H1 (cell line): ENCODE results near the gene RFXAP. TPM values are rescaled to one million over a fixed set of nuclear protein-coding genes. Genes with fewer than 3 reads are reported as not detected.
A peak's percentile ranks its signal among the peaks of the same experiment; 100 is the strongest.

Experiments
- CTCF ChIA-PET: fragments of 300-600 bp; sonication (Branson Sonifier 250); formaldehyde crosslinking; loops from one replicate; lab custom pipeline; 2021; ENCODE audit not compliant: partially characterized antibody; lab: Charles Lee
- POLR2A ChIA-PET: fragments of 300-600 bp; sonication (Branson Sonifier 250); formaldehyde crosslinking; loops from one replicate; lab custom pipeline; 2021; ENCODE audit warnings: inconsistent platforms; ENCODE audit not compliant: partially characterized antibody; lab: Charles Lee
- DNase-seq, 2 experiments: peaks; one replicate each; pipeline versions ENCODE4 v3.0.0 to v3.0.0-alpha.2; 2010 to 2022; ENCODE audit warnings: low spot score in 2 of 2, low read depth in 1 of 2, mixed read lengths in 1 of 2
- FAIRE-seq: peaks from 2 replicates; lab custom pipeline; 2011; peaks lifted over from hg19 to GRCh38; lab: Jason Lieb, UNC
- H2AFZ ChIP-seq: 2 replicates; pipeline ENCODE4 v1.8.1; 2012; ENCODE audit warnings: low read length, inconsistent platforms
- H2AK5ac ChIP-seq: 2 replicates; pipeline ENCODE4 v1.6.1; 2013; ENCODE audit warnings: low read depth, low read length
- H2BK120ac ChIP-seq: replicated peaks from 2 replicates; pipeline ENCODE3; 2013; ENCODE audit warnings: low read depth, low read length, inconsistent platforms
- H2BK12ac ChIP-seq: 2 replicates; pipeline ENCODE4 v1.6.1; 2013; ENCODE audit warnings: low read depth, low read length
- H2BK15ac ChIP-seq: 2 replicates; pipeline ENCODE4 v1.6.1; 2013; ENCODE audit warnings: low read length
- H2BK20ac ChIP-seq: 2 replicates; pipeline ENCODE4 v1.6.1; 2013; ENCODE audit warnings: low read length
- H2BK5ac ChIP-seq: 2 replicates; pipeline ENCODE4 v1.6.1; 2013; ENCODE audit warnings: low read depth, low read length
- H3K14ac ChIP-seq: 2 replicates; pipeline ENCODE4 v1.6.1; 2013; ENCODE audit warnings: inconsistent platforms; ENCODE audit not compliant: insufficient read length
- H3K18ac ChIP-seq: 2 replicates; pipeline ENCODE4 v1.6.1; 2013; ENCODE audit warnings: low read length; ENCODE audit errors: extremely low read depth
- H3K23ac ChIP-seq: 2 replicates; pipeline ENCODE4 v1.6.1; 2013; ENCODE audit warnings: inconsistent platforms; ENCODE audit not compliant: insufficient read length
- H3K23me2 ChIP-seq: 2 replicates; pipeline ENCODE4 v1.6.1; 2013; ENCODE audit warnings: low read depth, low read length
- H3K27ac ChIP-seq: 2 replicates; pipeline ENCODE4 v1.6.1; 2011; ENCODE audit warnings: low read depth, low read length, inconsistent platforms
- H3K27me3 ChIP-seq, 4 experiments: replicated peaks in 1 of 4; 1 replicate in 1 of 4; 2 replicates in 3 of 4; pipeline versions ENCODE4 v1.6.1 to v1.8.1; 2011 to 2013; ENCODE audit warnings: low read length in 3 of 4, mild to moderate bottlenecking in 3 of 4, inconsistent platforms in 2 of 4, mixed read lengths in 2 of 4, moderate library complexity in 1 of 4; ENCODE audit not compliant: control insufficient read depth in 3 of 4, insufficient read depth in 3 of 4; ENCODE audit errors: extremely low read depth in 1 of 4
- H3K36me3 ChIP-seq, 4 experiments: 2 replicates each; pipeline versions ENCODE4 v1.6.1 to v1.8.1; 2011 to 2013; ENCODE audit warnings: mild to moderate bottlenecking in 4 of 4, low read length in 3 of 4, moderate library complexity in 2 of 4, control low read depth in 1 of 4, inconsistent platforms in 1 of 4; ENCODE audit not compliant: insufficient read depth in 4 of 4, control insufficient read depth in 2 of 4
- H3K4ac ChIP-seq: replicated peaks from 2 replicates; pipeline ENCODE3; 2013; ENCODE audit warnings: low read length, low read depth, mixed read lengths, inconsistent platforms; ENCODE audit not compliant: insufficient read length
- H3K4me1 ChIP-seq, 4 experiments: replicated peaks in 1 of 4; 1 replicate in 1 of 4; 2 replicates in 3 of 4; pipeline versions ENCODE4 v1.6.1 to v1.8.1; 2011 to 2013; ENCODE audit warnings: low read length in 3 of 4, inconsistent platforms in 2 of 4, mixed read lengths in 1 of 4; ENCODE audit not compliant: insufficient read depth in 4 of 4, control insufficient read depth in 3 of 4
- H3K4me2 ChIP-seq, 2 experiments: 2 replicates each; pipeline versions ENCODE4 v1.6.1 to v1.8.1; 2011 to 2013; ENCODE audit warnings: low read depth in 2 of 2, low read length in 2 of 2, control low read depth in 1 of 2, inconsistent platforms in 1 of 2, mild to moderate bottlenecking in 1 of 2; ENCODE audit not compliant: insufficient read depth in 1 of 2
- H3K4me3 ChIP-seq, 4 experiments: fragments of 200-600, 300-600 bp in 1 of 4; sonication (generic), shearing (Covaris generic), sonication (Bioruptor Twin) in 1 of 4; 2 replicates each; pipeline versions ENCODE4 v1.5.1 to v1.8.1; 2011 to 2016; ENCODE audit warnings: low read length in 4 of 4, low read depth in 3 of 4, control low read depth in 2 of 4, inconsistent platforms in 2 of 4, mild to moderate bottlenecking in 2 of 4, mixed read lengths in 1 of 4, moderate library complexity in 1 of 4; ENCODE audit not compliant: insufficient read depth in 2 of 4; ENCODE audit errors: extremely low read depth in 1 of 4
- H3K56ac ChIP-seq: replicated peaks from 2 replicates; pipeline ENCODE3; 2013; ENCODE audit warnings: low read depth, mild to moderate bottlenecking, mixed read lengths, low read length, inconsistent platforms; ENCODE audit not compliant: insufficient read length
- H3K79me1 ChIP-seq: 2 replicates; pipeline ENCODE4 v1.6.1; 2013; ENCODE audit warnings: low read depth, low read length, control low read depth
- H3K79me2 ChIP-seq, 2 experiments: 2 replicates each; pipeline versions ENCODE4 v1.6.1 to v1.8.1; 2012 to 2013; ENCODE audit warnings: low read length in 2 of 2, mild to moderate bottlenecking in 2 of 2, inconsistent platforms in 1 of 2; ENCODE audit not compliant: insufficient read depth in 2 of 2, control insufficient read depth in 1 of 2
- H3K9ac ChIP-seq, 4 experiments: replicated peaks in 1 of 4; 1 replicate in 1 of 4; 2 replicates in 3 of 4; pipeline versions ENCODE4 v1.6.1 to v1.8.1; 2011 to 2013; ENCODE audit warnings: low read depth in 3 of 4, low read length in 3 of 4, control low read depth in 2 of 4, mild to moderate bottlenecking in 2 of 4, moderate library complexity in 2 of 4, inconsistent platforms in 1 of 4; ENCODE audit errors: extremely low read depth in 1 of 4
- H3K9me3 ChIP-seq, 2 experiments: 2 replicates each; pipeline versions ENCODE4 v1.6.1 to v1.8.1; 2012 to 2013; ENCODE audit warnings: mild to moderate bottlenecking in 2 of 2, moderate library complexity in 2 of 2, control low read depth in 1 of 2, inconsistent platforms in 1 of 2, low read depth in 1 of 2, low read length in 1 of 2, mixed read lengths in 1 of 2; ENCODE audit not compliant: insufficient read depth in 2 of 2
- H4K20me1 ChIP-seq, 2 experiments: replicated peaks in 1 of 2; 2 replicates each; pipeline versions ENCODE3 to v1.8.1; 2011 to 2013; ENCODE audit warnings: inconsistent platforms in 2 of 2, low read length in 2 of 2, mild to moderate bottlenecking in 1 of 2; ENCODE audit not compliant: insufficient read depth in 2 of 2, control insufficient read depth in 1 of 2
- H4K5ac ChIP-seq: 2 replicates; pipeline ENCODE4 v1.6.1; 2013; ENCODE audit warnings: low read length, low read depth, mixed read lengths, inconsistent platforms; ENCODE audit not compliant: insufficient read length
- H4K8ac ChIP-seq: 2 replicates; pipeline ENCODE4 v1.8.0; 2013; ENCODE audit warnings: mild to moderate bottlenecking, moderate library complexity, low read length, inconsistent platforms; ENCODE audit not compliant: insufficient read depth; ENCODE audit errors: extremely low read depth
- H4K91ac ChIP-seq: replicated peaks from 2 replicates; pipeline ENCODE3; 2013; ENCODE audit warnings: low read length, mixed read lengths, inconsistent platforms; ENCODE audit not compliant: insufficient read length
- ASH2L ChIP-seq: fragments of 200-600, 300-600 bp; sonication (generic); IDR thresholded peaks from one replicate; pipeline ENCODE4 v1.7.1; 2017; ENCODE audit warnings: low read length
- CHD1 ChIP-seq: IDR thresholded peaks from 2 replicates; pipeline ENCODE4 v1.6.1; 2012; ENCODE audit warnings: low read depth, low read length, improper control_type of control experiment
- CHD2 ChIP-seq: IDR thresholded peaks from 2 replicates; pipeline ENCODE4 v1.6.1; 2012; ENCODE audit warnings: low read length, improper control_type of control experiment
- HDAC2 ChIP-seq, 2 experiments: fragments of 300-600 bp in 1 of 2; sonication (generic) in 1 of 2; IDR thresholded peaks; 2 replicates each; pipeline ENCODE4 v1.6.1; 2011 to 2012; ENCODE audit warnings: low read depth in 2 of 2, low read length in 2 of 2, mild to moderate bottlenecking in 2 of 2, moderate library complexity in 2 of 2, borderline replicate concordance in 1 of 2, inconsistent platforms in 1 of 2
- RBBP5 ChIP-seq: IDR thresholded peaks from 2 replicates; pipeline ENCODE4 v1.7.1; 2012; ENCODE audit warnings: low read depth, mild to moderate bottlenecking, inconsistent platforms, low read length, moderate library complexity, borderline replicate concordance
- RNF2 ChIP-seq: fragments of 200-900, 300-1000 bp; sonication (generic); IDR thresholded peaks from 2 replicates; pipeline ENCODE4 v1.7.1; 2016; ENCODE audit warnings: borderline replicate concordance, low read depth, mild to moderate bottlenecking, antibody characterized with exemption, low read length; ENCODE audit not compliant: poor library complexity, severe bottlenecking; ENCODE audit errors: missing control alignments
- SIN3A ChIP-seq, 2 experiments: IDR thresholded peaks in 1 of 2; conservative IDR thresholded peaks in 1 of 2; 2 replicates each; pipeline ENCODE4 v1.6.1; 2011 to 2012; ENCODE audit warnings: low read length in 2 of 2, improper control_type of control experiment in 1 of 2, low read depth in 1 of 2, mild to moderate bottlenecking in 1 of 2
- TCF12 ChIP-seq: IDR thresholded peaks from 2 replicates; pipeline ENCODE4 v1.6.1; 2011; ENCODE audit warnings: low read depth, mild to moderate bottlenecking, low read length
- WGBS, 2 experiments: shearing (Covaris generic) in 1 of 2; methylation state at CpG; one replicate each; pipeline versions ENCODE4 v1.1.6 to v1.1.7; 2013 to 2015; ENCODE audit warnings: low lambda C conversion rate in 2 of 2, mixed read lengths in 2 of 2, inconsistent platforms in 1 of 2, low coverage in 1 of 2, missing lambda C conversion rate in 1 of 2; ENCODE audit not compliant: insufficient replicate concordance in 2 of 2, insufficient coverage in 1 of 2, insufficient read length in 1 of 2; ENCODE audit errors: extremely low coverage in 1 of 2, missing lambda C conversion rate in 1 of 2; 5-methylcytosine and 5-hydroxymethylcytosine counted together
- polyA plus RNA-seq, 7 experiments: library from polyadenylated mRNA; depleted of rRNA in 3 of 7; stranded (reverse) in 5 of 7; unstranded in 2 of 7; fragments of >200 nt in 5 of 7; fragments of 200-250 nt in 2 of 7; gene quantifications; 1 replicate in 5 of 7; 2 replicates in 1 of 7; 4 replicates in 1 of 7; pipeline versions ENCODE4 v1.2.1 to v1.2.3, GENCODE V29; 2011 to 2013; ENCODE audit warnings: missing spikeins in 2 of 7, mixed read lengths in 2 of 7
- total RNA-seq: library from RNA; stranded (reverse); fragmentation: NEBNext Ultra II Directional; extraction: Animal tissue kit (Norgen Biotek cat#: 25700); gene quantifications from 2 replicates; pipeline ENCODE4 v1.2.1, GENCODE V29; 2021
- TF ChIP-seq, protein P1 (sequence below): IDR thresholded peaks from 2 replicates; pipeline ENCODE4 v1.6.1; 2012; ENCODE audit warnings: low read length, inconsistent platforms

Gene RFXAP
- total and polyA plus RNA-seq, 2 of the 8 experiments (the other 6 are each of a cell fraction or from before 2014, with no cell fraction given), result 5.2 to 11.5 TPM

DNA sequence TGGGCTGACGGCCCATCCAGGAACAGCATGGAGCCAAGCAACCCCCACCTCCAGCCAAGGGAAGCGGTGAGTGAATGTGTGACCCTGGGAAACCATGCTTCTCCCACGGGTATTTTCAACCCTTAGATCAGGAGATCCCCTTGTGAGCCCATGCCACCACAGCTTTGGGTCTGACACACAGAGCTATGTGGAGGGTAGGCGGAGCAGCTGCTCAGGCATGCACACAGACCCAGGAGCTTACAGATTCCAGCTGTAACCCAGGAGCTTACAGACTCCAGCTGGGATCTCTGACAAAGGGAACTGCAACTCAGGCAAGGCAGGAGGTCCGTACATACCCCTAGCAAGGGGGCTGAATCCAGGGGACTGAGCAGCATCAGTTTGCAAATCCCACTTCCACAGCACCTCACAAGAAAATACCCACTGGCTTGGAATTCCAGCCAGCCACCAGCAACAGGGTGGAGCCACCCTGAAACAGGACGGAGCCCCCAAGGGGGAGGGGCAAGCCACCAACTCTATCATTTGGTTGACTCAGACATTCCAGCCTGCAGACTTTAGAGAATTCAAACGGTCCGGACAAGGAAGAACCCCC, 40.8 kb upstream of the RFXAP start:
- ChIA-PET POLR2A (interaction anchor here (0.8 kb wide), 1 partner anchor 16 kb away, joined by 3 read pairs; no protein-coding TSS in a partner anchor), CTCF (interaction anchor here (0.6 kb wide), 1 partner anchor 56 kb away, joined by 4 read pairs; no protein-coding TSS in a partner anchor)
- Histone ChIP-seq H2AFZ (peak overlapping the region; percentile 17; the same call in 1 of the 2 replicates), H3K27me3 (no peaks in the 10 kb centered on the region), H3K23ac (no peak overlapping the region), H3K36me3 (no peaks in the 10 kb centered on the region), H2BK12ac (peak overlapping the region; percentile 89), H3K9me3 (no peaks in the 10 kb centered on the region; a peak in 1 of 4 replicates), H3K14ac (no peak overlapping the region), H3K4me2 (peak overlapping the region; percentile 59 to 74; a peak in 3 of 4 replicates), H2AK5ac (0 out of 2 replicates have a peak overlapping the region, but pooled peaks have one; percentile 26), H4K8ac (no peak overlapping the region), H3K4me3 (peak overlapping the region in 2 of 4 experiments; percentile 5 to 43; a peak in 4 of 8 replicates), H4K20me1 (no peaks in the 10 kb centered on the region), H3K4ac (no peak overlapping the region), H3K4me1 (peaks cover 9 to 15% (median 10%) of the 10 kb centered on the region in 4 experiments), H2BK120ac (peak overlapping the region; percentile 52), H3K79me1 (no peaks in the 10 kb centered on the region), H3K56ac (no peak overlapping the region), H2BK5ac (peak overlapping the region; percentile 87; the same call in 1 of the 2 replicates), H3K23me2 (no peaks in the 10 kb centered on the region), H4K91ac (peak overlapping the region; percentile 70), H3K18ac (peak overlapping the region; percentile 92), H4K5ac (peak overlapping the region; percentile 48), H3K9ac (no peak overlapping the region; a peak in 1 of 7 replicates), H2BK20ac (peak overlapping the region; percentile 98; the same call in 1 of the 2 replicates), H3K27ac (peak overlapping the region; percentile 67; the same call in 1 of the 2 replicates), H2BK15ac (peak overlapping the region; percentile 65; the same call in 1 of the 2 replicates), H3K79me2 (no peaks in the 10 kb centered on the region)
- 46% methylated on average over 5 of the region's 8 CpGs; no CpG with 5 or more reads in 1 of the 2 experiments for WGBS, 2 experiments
- FAIRE-seq, result peak; percentile 84
- peak in 1 of 2 experiments; percentile 65 for DNase-seq
- TF ChIP-seq RNF2, result no peak
- TF ChIP-seq, protein P1, sequence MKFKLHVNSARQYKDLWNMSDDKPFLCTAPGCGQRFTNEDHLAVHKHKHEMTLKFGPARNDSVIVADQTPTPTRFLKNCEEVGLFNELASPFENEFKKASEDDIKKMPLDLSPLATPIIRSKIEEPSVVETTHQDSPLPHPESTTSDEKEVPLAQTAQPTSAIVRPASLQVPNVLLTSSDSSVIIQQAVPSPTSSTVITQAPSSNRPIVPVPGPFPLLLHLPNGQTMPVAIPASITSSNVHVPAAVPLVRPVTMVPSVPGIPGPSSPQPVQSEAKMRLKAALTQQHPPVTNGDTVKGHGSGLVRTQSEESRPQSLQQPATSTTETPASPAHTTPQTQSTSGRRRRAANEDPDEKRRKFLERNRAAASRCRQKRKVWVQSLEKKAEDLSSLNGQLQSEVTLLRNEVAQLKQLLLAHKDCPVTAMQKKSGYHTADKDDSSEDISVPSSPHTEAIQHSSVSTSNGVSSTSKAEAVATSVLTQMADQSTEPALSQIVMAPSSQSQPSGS, result no peak
- TF ChIP-seq HDAC2 (IDR thresholded peaks at IDR 0.05; ENCODE audit: borderline replicate concordance in 1 of 2, low read depth in 2 of 2, low read length in 2 of 2), result peak; percentile 49 to 92; a peak in 3 of 4 replicates
- TF ChIP-seq RBBP5, result peak; percentile 87
- peak; percentile 51; the same call in 1 of the 2 replicates for TF ChIP-seq TCF12
- TF ChIP-seq ASH2L, result peak; percentile 92
- 0 out of 2 replicates have a peak, but pooled peaks have one; percentile 28 for TF ChIP-seq CHD2
- no peak for TF ChIP-seq CHD1
- peak; percentile 49 to 85; a peak in 2 of 4 replicates for TF ChIP-seq SIN3A (conservative IDR thresholded peaks at IDR 0.05 in 1 of 2, IDR thresholded peaks at IDR 0.05 in 1 of 2; ENCODE audit: low read depth in 1 of 2, low read length in 2 of 2)
